Measurements from ENCODE around the gene SLC17A4. TPM values are rescaled to one million over a fixed set of nuclear protein-coding genes. Genes with fewer than 3 reads are reported as not detected.

SLC17A4 gene
- total RNA-seq, 6 donors from 2014 or later = not detected

- WGBS, 2 donors = 22 to 65% methylated on average over 3 of the region's 3 CpGs
- Histone ChIP-seq H3K4me1 (no peaks in the 10 kb centered on the region), H3K4me3 (no peak overlapping the region), H3K9me3 (no peaks in the 10 kb centered on the region), H3K27ac (no peak overlapping the region), H3K27me3 (no peaks in the 10 kb centered on the region), H3K36me3 (no peaks in the 10 kb centered on the region)
- DNase-seq (no peak), ATAC-seq (ENCODE audit: low FRiP score in 2 of 2) (no peak)
- TF ChIP-seq CTCF (IDR thresholded peaks at IDR 0.05) (no peak), EP300 (IDR thresholded peaks at IDR 0.05) (no peak), POLR2AphosphoS5 (IDR thresholded peaks at IDR 0.05) (no peak), POLR2A (IDR thresholded peaks at IDR 0.05) (no peak)
Observed at GRCh38 chr6:25714765-25715164, 39.8 kb upstream of the SLC17A4 start.

- ATAC-seq (ENCODE audit: low FRiP score in 2 of 2) = no peak
- no peaks in the 10 kb centered on the region for H3K36me3 ChIP-seq
- 75 to 77% methylated on average over 4 of the region's 4 CpGs for WGBS, 2 donors
- H3K27me3 ChIP-seq = no peaks in the 10 kb centered on the region
- H3K4me1 ChIP-seq = no peaks in the 10 kb centered on the region
- TF ChIP-seq POLR2AphosphoS5 (IDR thresholded peaks at IDR 0.05) (no peak), CTCF (IDR thresholded peaks at IDR 0.05) (no peak), POLR2A (IDR thresholded peaks at IDR 0.05) (no peak), EP300 (IDR thresholded peaks at IDR 0.05) (no peak)
- no peak overlapping the region for H3K4me3 ChIP-seq
- H3K9me3 ChIP-seq = no peaks in the 10 kb centered on the region
- no peak overlapping the region for H3K27ac ChIP-seq
- no peak for DNase-seq
Observed at GRCh38 chr6:25715794-25716193, 38.7 kb upstream of the SLC17A4 start.

- Histone ChIP-seq H3K27ac (no peak overlapping the region), H3K27me3 (no peaks in the 10 kb centered on the region), H3K4me3 (no peak overlapping the region), H3K9me3 (no peaks in the 10 kb centered on the region), H3K4me1 (no peaks in the 10 kb centered on the region), H3K36me3 (no peaks in the 10 kb centered on the region)
- no peak for TF ChIP-seq POLR2AphosphoS5 (IDR thresholded peaks at IDR 0.05)
- peak in 2 of 6 experiments; percentile 41 to 43 for TF ChIP-seq CTCF (IDR thresholded peaks at IDR 0.05)
- TF ChIP-seq POLR2A (IDR thresholded peaks at IDR 0.05) = no peak
- no peak for TF ChIP-seq EP300 (IDR thresholded peaks at IDR 0.05)
- no peak for ATAC-seq (ENCODE audit: low FRiP score in 2 of 2)
- no peak for DNase-seq
- WGBS, 2 donors = 57 to 58% methylated on average over 6 of the region's 6 CpGs
Observed at GRCh38 chr6:25717866-25718740, 36.4 kb upstream of the SLC17A4 start.

GRCh38 chr6:25726122-25726911 is 28.2 kb upstream of the SLC17A4 start:
- H3K9me3 ChIP-seq = no peaks in the 10 kb centered on the region
- TF ChIP-seq POLR2A (IDR thresholded peaks at IDR 0.05) (no peak), CTCF (IDR thresholded peaks at IDR 0.05) (no peak), EP300 (IDR thresholded peaks at IDR 0.05) (no peak), POLR2AphosphoS5 (IDR thresholded peaks at IDR 0.05) (no peak)
- no peaks in the 10 kb centered on the region for H3K4me1 ChIP-seq
- ATAC-seq (ENCODE audit: low FRiP score in 2 of 2) (no peak), DNase-seq (no peak)
- no peak overlapping the region for H3K4me3 ChIP-seq
- H3K36me3 ChIP-seq = no peaks in the 10 kb centered on the region
- no peaks in the 10 kb centered on the region for H3K27me3 ChIP-seq
- 90% methylated on average over 37 of the region's 37 CpGs for WGBS, 2 donors
- H3K27ac ChIP-seq = no peak overlapping the region
